GM18499 (cell line): Measurements from ENCODE around the gene SIGLEC9.
"Not testable (repeated sequence)": the region's sequence is repeated elsewhere in the genome, so short reads cannot be mapped to it uniquely, and the experiment has no call there.

ENCODE experiments used
- ATAC-seq: cut with Tn5 transposase; IDR thresholded peaks from one replicate; pipeline ENCODE4 v1.9.1; 2021; ENCODE audit warnings: moderate number of reproducible peaks; ENCODE audit not compliant: insufficient read depth, unreplicated experiment

Gene SIGLEC9

GRCh38 chr19:51141181-51141580, 16.5 kb downstream of the SIGLEC9 start:
- ATAC-seq, result no peak

GRCh38 chr19:51142119-51142518, 17.4 kb downstream of the SIGLEC9 start, which contains the start of gene SIGLEC7:
SIGLEC7 (plus strand) TSS chr19:51142301; CDS start chr19:51142370, 69 bp downstream.
- no peak for ATAC-seq

GRCh38 chr19:51142809-51143475, 18.2 kb downstream of the SIGLEC9 start:
- not testable (repeated sequence) for ATAC-seq

DNA sequence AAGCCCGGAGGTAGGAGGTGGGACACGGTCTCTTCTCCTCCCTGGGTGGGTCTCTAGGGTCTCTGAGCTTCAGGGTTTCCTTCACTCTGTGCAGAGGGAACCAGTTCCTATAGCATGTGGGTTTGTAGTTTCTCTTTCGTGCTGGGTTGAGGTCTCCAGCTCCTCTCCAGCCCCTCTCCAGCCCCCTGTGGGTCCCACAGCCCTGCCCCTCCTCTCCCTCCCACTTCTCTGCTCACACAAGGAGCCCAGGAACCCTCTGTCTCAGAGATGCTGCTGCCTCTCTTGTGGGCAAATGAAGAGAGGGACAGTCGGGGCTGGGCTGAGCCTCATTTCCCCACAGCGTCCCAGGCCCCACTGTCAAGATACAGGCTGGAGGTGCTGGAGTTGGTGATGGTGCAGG, 18.8 kb downstream of the SIGLEC9 start:
- ATAC-seq, result no peak

DNA sequence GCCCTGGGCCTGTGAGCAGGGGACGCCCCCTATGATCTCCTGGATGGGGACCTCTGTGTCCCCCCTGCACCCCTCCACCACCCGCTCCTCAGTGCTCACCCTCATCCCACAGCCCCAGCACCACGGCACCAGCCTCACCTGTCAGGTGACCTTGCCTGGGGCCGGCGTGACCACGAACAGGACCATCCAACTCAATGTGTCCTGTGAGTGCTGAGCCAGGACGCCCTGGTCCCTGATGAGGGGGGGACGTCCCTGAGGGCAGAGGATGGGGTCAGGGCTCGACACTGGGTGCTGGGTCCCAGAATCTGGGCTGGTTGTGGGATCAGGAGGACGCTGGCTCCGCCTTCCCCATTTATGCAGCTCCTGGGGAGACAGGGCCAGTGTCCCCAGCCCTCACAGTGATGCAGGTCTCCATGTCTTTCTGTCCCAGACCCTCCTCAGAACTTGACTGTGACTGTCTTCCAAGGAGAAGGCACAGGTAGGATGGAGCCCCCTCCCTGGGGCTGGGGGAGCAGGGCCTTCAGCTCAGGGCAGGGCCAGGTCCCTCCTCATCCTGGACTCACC, 19.9 kb downstream of the SIGLEC9 start:
- no peak for ATAC-seq

DNA sequence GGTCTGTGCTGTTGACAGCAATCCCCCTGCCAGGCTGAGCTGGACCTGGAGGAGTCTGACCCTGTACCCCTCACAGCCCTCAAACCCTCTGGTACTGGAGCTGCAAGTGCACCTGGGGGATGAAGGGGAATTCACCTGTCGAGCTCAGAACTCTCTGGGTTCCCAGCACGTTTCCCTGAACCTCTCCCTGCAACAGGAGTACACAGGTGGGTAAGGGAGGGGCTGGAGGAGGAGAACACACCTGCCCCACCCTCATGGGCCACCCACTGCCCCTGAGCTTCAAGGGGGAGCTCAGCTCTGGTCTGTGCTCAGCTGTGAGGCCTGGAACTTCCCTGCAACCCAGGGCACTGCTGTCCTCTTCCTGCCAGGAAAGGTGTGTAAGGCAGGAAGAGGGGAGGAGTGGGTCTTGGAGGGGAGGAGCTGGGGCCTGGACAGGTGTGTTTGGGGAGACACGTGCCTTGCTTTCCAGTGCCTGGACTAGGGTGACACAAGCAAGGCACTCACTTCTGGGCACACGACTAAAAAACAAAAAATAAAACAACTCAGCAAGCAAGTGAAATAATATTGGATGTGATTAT, 21.3 kb downstream of the SIGLEC9 start:
- ATAC-seq, result no peak

DNA sequence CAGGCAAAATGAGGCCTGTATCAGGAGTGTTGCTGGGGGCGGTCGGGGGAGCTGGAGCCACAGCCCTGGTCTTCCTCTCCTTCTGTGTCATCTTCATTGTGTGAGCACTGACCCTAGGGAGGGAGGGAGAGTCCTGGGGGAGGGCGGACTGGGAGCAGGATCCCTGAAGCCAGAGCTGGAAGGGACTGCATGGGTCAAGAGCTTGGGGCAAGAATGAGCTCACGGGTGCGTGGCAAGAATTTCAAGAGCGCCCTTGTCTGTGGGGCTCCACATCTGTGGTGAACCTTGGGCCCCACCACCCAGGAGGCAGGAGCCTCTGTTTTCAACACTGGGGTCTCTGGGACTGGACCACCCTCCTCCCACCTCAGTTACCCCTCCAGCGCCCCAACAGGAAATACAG, 22.0 kb downstream of the SIGLEC9 start:
- ATAC-seq, result no peak

- no peak for ATAC-seq
These were observed 23.0 kb downstream of the SIGLEC9 start for GRCh38 chr19:51147663-51148062.

- no peak for ATAC-seq
These were observed 23.9 kb downstream of the SIGLEC9 start for GRCh38 chr19:51148580-51148979.

DNA sequence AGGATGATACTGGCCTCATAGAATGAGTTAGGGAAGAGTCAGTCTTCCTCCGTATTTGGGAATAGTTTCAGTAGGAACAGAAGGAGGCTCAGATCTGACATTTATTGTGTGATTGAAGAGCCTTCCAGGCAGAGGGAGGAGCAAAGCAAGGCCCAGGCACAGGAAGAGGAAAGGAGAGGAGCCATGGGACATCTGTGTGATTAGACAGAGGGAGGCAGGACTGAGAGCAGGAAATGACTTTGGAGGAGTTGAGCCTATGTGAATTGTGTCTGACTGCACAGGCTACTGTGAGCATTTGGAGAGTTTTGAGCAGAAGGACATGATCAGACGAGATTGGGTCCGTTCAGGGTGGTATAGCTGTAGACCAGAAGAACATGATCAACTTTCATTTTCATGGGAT, 25.9 kb downstream of the SIGLEC9 start:
- ATAC-seq, result no peak

DNA sequence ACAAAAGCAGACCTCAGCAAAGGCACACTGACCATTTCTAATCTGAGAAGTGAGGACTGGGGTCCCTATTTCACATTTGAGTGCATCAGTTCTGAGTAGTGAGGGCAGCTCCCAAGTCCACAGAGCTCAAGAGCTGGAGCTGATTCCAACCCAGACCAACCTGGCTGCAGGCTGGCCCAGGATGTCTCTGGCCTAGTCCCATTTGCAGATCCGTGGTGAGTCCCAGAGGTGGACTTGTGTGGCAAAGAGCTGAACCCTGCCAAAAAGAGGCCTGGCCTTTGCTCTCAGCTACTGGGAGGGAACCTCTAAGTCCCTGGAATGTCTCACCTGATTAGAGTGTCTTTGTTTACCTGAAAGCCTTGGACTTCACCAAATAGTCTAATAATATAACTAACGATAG, 32.0 kb downstream of the SIGLEC9 start:
- ATAC-seq, result no peak

DNA sequence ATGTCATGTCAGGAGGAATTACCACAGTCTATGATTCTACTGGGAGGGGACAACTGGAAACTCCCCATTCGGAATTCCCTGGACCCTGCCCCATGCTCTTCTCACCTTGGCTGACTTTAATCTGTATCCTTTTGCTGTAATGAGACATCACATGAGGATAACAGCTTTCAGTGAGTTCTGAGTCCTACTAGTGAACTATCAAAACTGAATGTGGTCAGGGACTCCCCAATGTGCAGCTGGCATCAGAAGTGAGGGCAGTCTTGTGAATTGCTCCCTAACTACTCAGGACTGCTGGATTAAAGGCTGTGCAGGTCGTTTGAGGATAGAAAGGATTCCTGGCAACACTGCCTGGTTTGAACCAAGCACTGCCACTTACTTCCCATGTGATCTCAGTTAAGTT, 32.6 kb downstream of the SIGLEC9 start:
- no peak for ATAC-seq

GRCh38 chr19:51158474-51159129, 33.9 kb downstream of the SIGLEC9 start:
- no peak for ATAC-seq

GRCh38 chr19:51159656-51160055, 35.0 kb downstream of the SIGLEC9 start:
- no peak for ATAC-seq

- no peak for ATAC-seq
These were observed 36.6 kb downstream of the SIGLEC9 start for GRCh38 chr19:51161266-51161665.

GRCh38 chr19:51161867-51162496, 37.3 kb downstream of the SIGLEC9 start:
- ATAC-seq, result no peak

DNA sequence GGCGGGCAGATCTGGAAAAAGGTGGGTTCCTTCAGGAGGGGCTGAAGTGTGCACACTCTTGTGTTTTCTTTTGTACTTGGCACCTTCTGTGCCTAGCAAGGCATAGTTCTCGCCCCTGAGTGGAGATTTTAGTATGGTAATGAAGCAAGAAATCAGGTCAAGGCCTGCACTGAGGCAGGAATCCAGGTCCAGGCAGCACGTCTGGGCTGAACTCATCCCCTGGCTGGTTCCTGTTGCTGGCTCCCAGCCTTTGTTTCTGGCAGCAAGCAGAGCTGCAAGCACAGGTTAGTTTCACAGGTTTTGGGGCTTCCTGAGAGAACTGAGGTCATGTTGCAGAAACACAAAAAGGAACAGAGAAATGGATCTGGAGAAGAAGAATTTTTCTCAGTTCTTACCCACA, 38.6 kb downstream of the SIGLEC9 start:
- no peak for ATAC-seq

GRCh38 chr19:51164215-51164614, 39.5 kb downstream of the SIGLEC9 start:
- ATAC-seq, result no peak

- no peak for ATAC-seq
These were observed 42.3 kb downstream of the SIGLEC9 start for GRCh38 chr19:51166846-51167490.

- ATAC-seq, result no peak
These were observed 44.0 kb downstream of the SIGLEC9 start for GRCh38 chr19:51168564-51169282.
